ENCODE results near the gene CNTN5. TPM values are rescaled to one million over a fixed set of nuclear protein-coding genes. Genes with fewer than 3 reads are reported as not detected.

CNTN5 gene
- total and polyA plus RNA-seq, 10 of the 15 experiments (the other 5 are each of a cell fraction or from before 2014, with no cell fraction given): 0.01 TPM; not detected in 9

DNA sequence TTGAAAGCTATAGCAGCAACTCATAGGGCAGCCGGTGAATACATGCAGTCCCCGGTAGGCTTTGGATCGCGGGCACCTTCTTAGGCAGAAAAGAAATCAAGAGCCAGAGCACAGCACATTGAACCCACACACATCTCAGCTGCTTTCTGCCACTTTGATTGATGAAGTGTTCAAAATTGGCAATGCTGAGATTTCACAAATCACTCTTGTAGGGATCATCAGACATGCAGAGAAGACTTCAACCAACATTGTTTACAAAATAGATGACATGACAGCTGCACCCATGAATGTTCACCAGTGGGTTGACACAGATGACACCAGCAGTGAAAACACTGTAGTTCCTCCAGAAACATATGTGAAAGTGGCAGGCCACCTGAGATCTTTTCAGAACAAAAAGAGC is 1316.1 kb downstream of the CNTN5 start:
- Histone ChIP-seq H3K4me3 (no peak overlapping the region), H3K9me3 (replicated peaks; ENCODE audit: control insufficient read depth, insufficient read depth, low read length) (no peaks in the 10 kb centered on the region), H3K4me1 (ENCODE audit: control insufficient read depth, insufficient read depth, low read length) (no peaks in the 10 kb centered on the region), H3K9ac (ENCODE audit: control insufficient read depth, insufficient read depth, low read length) (no peak overlapping the region), H3K27ac (ENCODE audit: control insufficient read depth, insufficient read depth) (no peak overlapping the region), H3K36me3 (ENCODE audit: control insufficient read depth in 2 of 2, insufficient read depth in 2 of 2, low read length in 1 of 2) (no peaks in the 10 kb centered on the region), H4K20me1 (ENCODE audit: control insufficient read depth, insufficient read depth) (no peaks in the 10 kb centered on the region), H3K27me3 (replicated peaks in 1 of 2; ENCODE audit: control insufficient read depth in 2 of 2, insufficient read depth in 2 of 2, low read length in 1 of 2) (no peaks in the 10 kb centered on the region), H3K4me2 (ENCODE audit: control insufficient read depth, insufficient read depth) (no peak overlapping the region), H3K79me2 (ENCODE audit: control insufficient read depth, insufficient read depth, low read length) (no peaks in the 10 kb centered on the region), H2AFZ (ENCODE audit: control insufficient read depth, low read depth, low read length) (no peak overlapping the region)
- in situ Hi-C loops (cut with MboI): no loop called here
- no TSS peak for BruUV-seq (replicated peaks)
- SMC1A ChIA-PET (ENCODE audit: uncharacterized antibody, unreplicated experiment): interaction anchor here (0.9 kb wide), 1 partner anchor 27 kb away, joined by 4 read pairs; no protein-coding TSS in a partner anchor
- ATAC-seq: no peak
- 70% methylated on average over 4 of the region's 4 CpGs for WGBS (ENCODE audit: insufficient coverage, insufficient replicate concordance, low lambda C conversion rate, missing lambda C conversion rate)
- no peak for DNase-seq (ENCODE audit: low read depth, low spot score)
- TF ChIP-seq EED (IDR thresholded peaks at IDR 0.05; ENCODE audit: low read depth) (no peak), MEF2A (IDR thresholded peaks at IDR 0.05; ENCODE audit: insufficient read depth, low read depth, low read length) (no peak), CHD1 (IDR thresholded peaks at IDR 0.05; ENCODE audit: low read depth, low read length) (no peak), RB1 (IDR thresholded peaks at IDR 0.05; ENCODE audit: borderline replicate concordance) (no peak), RBBP5 (conservative IDR thresholded peaks at IDR 0.05) (no peak), POLR2AphosphoS2 (IDR thresholded peaks at IDR 0.05; ENCODE audit: low read depth, low read length) (no peak), ASH2L (IDR thresholded peaks at IDR 0.05; ENCODE audit: borderline replicate concordance, low read depth) (no peak)
- TF ChIP-seq, protein P1, sequence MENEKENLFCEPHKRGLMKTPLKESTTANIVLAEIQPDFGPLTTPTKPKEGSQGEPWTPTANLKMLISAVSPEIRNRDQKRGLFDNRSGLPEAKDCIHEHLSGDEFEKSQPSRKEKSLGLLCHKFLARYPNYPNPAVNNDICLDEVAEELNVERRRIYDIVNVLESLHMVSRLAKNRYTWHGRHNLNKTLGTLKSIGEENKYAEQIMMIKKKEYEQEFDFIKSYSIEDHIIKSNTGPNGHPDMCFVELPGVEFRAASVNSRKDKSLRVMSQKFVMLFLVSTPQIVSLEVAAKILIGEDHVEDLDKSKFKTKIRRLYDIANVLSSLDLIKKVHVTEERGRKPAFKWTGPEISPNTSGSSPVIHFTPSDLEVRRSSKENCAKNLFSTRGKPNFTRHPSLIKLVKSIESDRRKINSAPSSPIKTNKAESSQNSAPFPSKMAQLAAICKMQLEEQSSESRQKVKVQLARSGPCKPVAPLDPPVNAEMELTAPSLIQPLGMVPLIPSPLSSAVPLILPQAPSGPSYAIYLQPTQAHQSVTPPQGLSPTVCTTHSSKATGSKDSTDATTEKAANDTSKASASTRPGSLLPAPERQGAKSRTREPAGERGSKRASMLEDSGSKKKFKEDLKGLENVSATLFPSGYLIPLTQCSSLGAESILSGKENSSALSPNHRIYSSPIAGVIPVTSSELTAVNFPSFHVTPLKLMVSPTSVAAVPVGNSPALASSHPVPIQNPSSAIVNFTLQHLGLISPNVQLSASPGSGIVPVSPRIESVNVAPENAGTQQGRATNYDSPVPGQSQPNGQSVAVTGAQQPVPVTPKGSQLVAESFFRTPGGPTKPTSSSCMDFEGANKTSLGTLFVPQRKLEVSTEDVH (IDR thresholded peaks at IDR 0.05; ENCODE audit: low read depth, partially characterized antibody): no peak
- TF ChIP-seq, protein P2, sequence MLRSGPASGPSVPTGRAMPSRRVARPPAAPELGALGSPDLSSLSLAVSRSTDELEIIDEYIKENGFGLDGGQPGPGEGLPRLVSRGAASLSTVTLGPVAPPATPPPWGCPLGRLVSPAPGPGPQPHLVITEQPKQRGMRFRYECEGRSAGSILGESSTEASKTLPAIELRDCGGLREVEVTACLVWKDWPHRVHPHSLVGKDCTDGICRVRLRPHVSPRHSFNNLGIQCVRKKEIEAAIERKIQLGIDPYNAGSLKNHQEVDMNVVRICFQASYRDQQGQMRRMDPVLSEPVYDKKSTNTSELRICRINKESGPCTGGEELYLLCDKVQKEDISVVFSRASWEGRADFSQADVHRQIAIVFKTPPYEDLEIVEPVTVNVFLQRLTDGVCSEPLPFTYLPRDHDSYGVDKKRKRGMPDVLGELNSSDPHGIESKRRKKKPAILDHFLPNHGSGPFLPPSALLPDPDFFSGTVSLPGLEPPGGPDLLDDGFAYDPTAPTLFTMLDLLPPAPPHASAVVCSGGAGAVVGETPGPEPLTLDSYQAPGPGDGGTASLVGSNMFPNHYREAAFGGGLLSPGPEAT (IDR thresholded peaks at IDR 0.05; ENCODE audit: low read depth): no peak
- intact Hi-C loops (cut with micrococcal nuclease; ENCODE audit: unreplicated experiment): no loop called here
- POLR2A ChIA-PET: no interaction called here
- RAD21 ChIA-PET (ENCODE audit: unreplicated experiment): no interaction called here
- no peak for FAIRE-seq
- CTCF ChIA-PET: no interaction called here
